Measurements from ENCODE around the gene PDE12.

The PDE12 gene

GRCh38 chr3:57555738-57556458, at the start of gene PDE12:
Gene PDE12, plus strand, starts transcription at chr3:57556274. Its CDS starts 106 bp downstream, at chr3:57556380.
- DNase-seq (ENCODE audit: extremely low spot score, insufficient read length, low read depth) (peak; percentile 71), FAIRE-seq (peak; percentile 89)

- no peak for FAIRE-seq
- no peak for DNase-seq (ENCODE audit: extremely low spot score, insufficient read length, low read depth)
Measured at GRCh38 chr3:57512166-57512565, 43.9 kb upstream of the PDE12 start.

- DNase-seq (ENCODE audit: extremely low spot score, insufficient read length, low read depth) (no peak), FAIRE-seq (no peak)
Measured at GRCh38 chr3:57518276-57518915, 37.7 kb upstream of the PDE12 start.

GRCh38 chr3:57530071-57530608, 25.9 kb upstream of the PDE12 start:
- DNase-seq (ENCODE audit: extremely low spot score, insufficient read length, low read depth) (no peak), FAIRE-seq (no peak)

- FAIRE-seq (no peak), DNase-seq (ENCODE audit: extremely low spot score, insufficient read length, low read depth) (no peak)
Measured at GRCh38 chr3:57538465-57538864, 17.6 kb upstream of the PDE12 start.

GRCh38 chr3:57544181-57545125, 11.6 kb upstream of the PDE12 start, which contains the start of gene DNAH12:
Gene DNAH12, minus strand, starts transcription at chr3:57544344. Its CDS starts 1,474 bp downstream, at chr3:57542870.
- FAIRE-seq (no peak), DNase-seq (ENCODE audit: extremely low spot score, insufficient read length, low read depth) (no peak)

- no peak for FAIRE-seq
- DNase-seq (ENCODE audit: extremely low spot score, insufficient read length, low read depth) = no peak
Measured at GRCh38 chr3:57545636-57546268, 10.3 kb upstream of the PDE12 start.

- no peak for FAIRE-seq
- DNase-seq (ENCODE audit: extremely low spot score, insufficient read length, low read depth) = no peak
Measured at GRCh38 chr3:57546616-57547015, 9.5 kb upstream of the PDE12 start.

- FAIRE-seq (no peak), DNase-seq (ENCODE audit: extremely low spot score, insufficient read length, low read depth) (no peak)
Measured at GRCh38 chr3:57555306-57555705, 768 bp upstream of the PDE12 start.

GRCh38 chr3:57556459-57557084, 498 bp downstream of the PDE12 start:
- FAIRE-seq = no peak
- DNase-seq (ENCODE audit: extremely low spot score, insufficient read length, low read depth) = no peak

GRCh38 chr3:57557085-57557537, 1.0 kb downstream of the PDE12 start:
- FAIRE-seq = no peak

GRCh38 chr3:57559526-57559925, 3.5 kb downstream of the PDE12 start:
- DNase-seq (ENCODE audit: extremely low spot score, insufficient read length, low read depth) (no peak), FAIRE-seq (no peak)

More at GRCh38 chr3:57557085-57557537, 1.0 kb downstream of the PDE12 start:
- no peak for DNase-seq (ENCODE audit: extremely low spot score, insufficient read length, low read depth)

- no peak for FAIRE-seq
Measured at GRCh38 chr3:57569859-57570450, 13.9 kb downstream of the PDE12 start.

GRCh38 chr3:57570878-57571277, 14.8 kb downstream of the PDE12 start:
- DNase-seq (ENCODE audit: extremely low spot score, insufficient read length, low read depth) = no peak
- FAIRE-seq = no peak

More at GRCh38 chr3:57569859-57570450, 13.9 kb downstream of the PDE12 start:
- no peak for DNase-seq (ENCODE audit: extremely low spot score, insufficient read length, low read depth)

- DNase-seq (ENCODE audit: extremely low spot score, insufficient read length, low read depth) (no peak), FAIRE-seq (peak; percentile 5)
Measured at GRCh38 chr3:57572096-57572495, 16.0 kb downstream of the PDE12 start.

GRCh38 chr3:57575966-57576626, 20.0 kb downstream of the PDE12 start:
- FAIRE-seq = no peak

GRCh38 chr3:57577801-57578200, 21.7 kb downstream of the PDE12 start:
- DNase-seq (ENCODE audit: extremely low spot score, insufficient read length, low read depth) (no peak), FAIRE-seq (no peak)

More at GRCh38 chr3:57575966-57576626, 20.0 kb downstream of the PDE12 start:
- no peak for DNase-seq (ENCODE audit: extremely low spot score, insufficient read length, low read depth)

GRCh38 chr3:57582474-57583168, 26.5 kb downstream of the PDE12 start:
- DNase-seq (ENCODE audit: extremely low spot score, insufficient read length, low read depth) = no peak
- no peak for FAIRE-seq

All from GM18507 (cell line).